Measurements from ENCODE around the gene AFTPH.

AFTPH gene

DNA sequence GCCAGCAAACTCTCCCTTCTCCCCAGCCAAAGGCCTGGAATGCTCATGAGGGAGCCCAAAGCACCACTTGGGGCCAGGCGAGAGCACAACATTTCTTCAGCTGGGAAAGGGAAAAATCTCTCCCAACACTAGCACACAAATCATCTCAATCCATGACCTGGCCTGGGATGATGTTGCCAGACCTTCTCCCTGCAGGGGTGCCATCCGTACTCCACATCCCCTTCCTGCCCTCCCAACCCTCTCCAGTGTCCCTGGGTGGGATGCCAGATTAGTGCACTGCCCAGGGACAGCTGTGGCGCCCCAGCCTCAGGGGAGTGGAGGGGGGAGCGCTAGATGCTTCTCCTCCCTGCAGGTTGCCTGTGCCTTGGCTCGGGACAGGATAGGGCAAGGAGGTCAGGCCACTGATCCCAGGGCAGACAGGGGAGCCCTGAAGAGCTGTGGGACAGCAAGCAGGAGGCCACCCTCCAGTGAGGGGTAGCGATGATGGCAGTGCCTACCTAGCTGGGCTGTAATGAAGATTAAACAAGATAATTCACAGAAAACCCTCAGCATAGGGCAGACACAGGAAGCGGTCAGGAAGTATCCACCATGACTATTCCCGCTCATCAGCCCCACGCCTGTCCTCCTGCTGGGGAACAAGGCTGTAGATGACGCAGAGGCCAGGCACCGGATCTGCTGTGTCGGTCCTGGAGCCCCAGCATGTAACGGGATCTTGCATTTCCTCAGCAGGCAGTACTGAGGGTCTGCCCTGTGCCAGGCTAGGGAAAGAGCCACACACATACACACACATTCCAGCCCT is 98.5 kb downstream of the AFTPH start:
- H3K4me3 ChIP-seq (ENCODE audit: low read depth, low read length), result no peak overlapping the region
- DNase-seq (ENCODE audit: low read depth), result no peak
- TF ChIP-seq, protein P1, sequence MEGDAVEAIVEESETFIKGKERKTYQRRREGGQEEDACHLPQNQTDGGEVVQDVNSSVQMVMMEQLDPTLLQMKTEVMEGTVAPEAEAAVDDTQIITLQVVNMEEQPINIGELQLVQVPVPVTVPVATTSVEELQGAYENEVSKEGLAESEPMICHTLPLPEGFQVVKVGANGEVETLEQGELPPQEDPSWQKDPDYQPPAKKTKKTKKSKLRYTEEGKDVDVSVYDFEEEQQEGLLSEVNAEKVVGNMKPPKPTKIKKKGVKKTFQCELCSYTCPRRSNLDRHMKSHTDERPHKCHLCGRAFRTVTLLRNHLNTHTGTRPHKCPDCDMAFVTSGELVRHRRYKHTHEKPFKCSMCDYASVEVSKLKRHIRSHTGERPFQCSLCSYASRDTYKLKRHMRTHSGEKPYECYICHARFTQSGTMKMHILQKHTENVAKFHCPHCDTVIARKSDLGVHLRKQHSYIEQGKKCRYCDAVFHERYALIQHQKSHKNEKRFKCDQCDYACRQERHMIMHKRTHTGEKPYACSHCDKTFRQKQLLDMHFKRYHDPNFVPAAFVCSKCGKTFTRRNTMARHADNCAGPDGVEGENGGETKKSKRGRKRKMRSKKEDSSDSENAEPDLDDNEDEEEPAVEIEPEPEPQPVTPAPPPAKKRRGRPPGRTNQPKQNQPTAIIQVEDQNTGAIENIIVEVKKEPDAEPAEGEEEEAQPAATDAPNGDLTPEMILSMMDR (IDR thresholded peaks at IDR 0.05; ENCODE audit: control insufficient read depth, extremely low read depth, insufficient read depth), result no peak

DNA sequence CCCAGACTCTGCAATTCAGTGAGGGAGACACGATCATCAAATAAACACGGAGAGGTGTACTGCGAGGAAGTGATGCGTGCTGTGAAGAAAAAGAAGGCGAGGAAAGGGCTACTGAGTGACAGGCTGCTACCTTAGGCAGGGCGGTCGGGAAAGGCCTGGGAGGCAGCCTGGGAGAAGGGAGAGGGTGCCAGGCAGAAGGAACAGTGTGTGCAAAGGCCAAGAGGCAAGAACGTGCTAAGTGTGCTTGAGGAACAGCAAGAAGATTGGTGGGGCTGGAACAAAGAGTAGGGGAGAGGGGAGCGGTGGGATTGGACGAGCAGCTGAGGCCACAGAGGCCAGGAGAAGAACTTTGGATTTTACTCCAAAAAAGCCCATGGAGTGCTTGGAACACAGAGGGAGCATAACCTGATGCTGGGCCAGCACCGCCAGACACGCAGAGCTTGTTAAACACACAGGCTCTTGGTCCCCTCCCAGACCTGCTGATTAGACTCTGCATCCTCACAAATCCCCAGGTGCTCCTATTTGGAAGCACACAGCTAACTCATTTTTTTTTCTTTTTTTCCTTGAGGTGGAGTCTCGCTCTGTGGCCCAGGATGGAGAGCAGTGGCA is 99.2 kb downstream of the AFTPH start:
- TF ChIP-seq, protein P1 (IDR thresholded peaks at IDR 0.05; ENCODE audit: control insufficient read depth, extremely low read depth, insufficient read depth), result no peak
- H3K4me3 ChIP-seq (ENCODE audit: low read depth, low read length), result no peak overlapping the region

DNA sequence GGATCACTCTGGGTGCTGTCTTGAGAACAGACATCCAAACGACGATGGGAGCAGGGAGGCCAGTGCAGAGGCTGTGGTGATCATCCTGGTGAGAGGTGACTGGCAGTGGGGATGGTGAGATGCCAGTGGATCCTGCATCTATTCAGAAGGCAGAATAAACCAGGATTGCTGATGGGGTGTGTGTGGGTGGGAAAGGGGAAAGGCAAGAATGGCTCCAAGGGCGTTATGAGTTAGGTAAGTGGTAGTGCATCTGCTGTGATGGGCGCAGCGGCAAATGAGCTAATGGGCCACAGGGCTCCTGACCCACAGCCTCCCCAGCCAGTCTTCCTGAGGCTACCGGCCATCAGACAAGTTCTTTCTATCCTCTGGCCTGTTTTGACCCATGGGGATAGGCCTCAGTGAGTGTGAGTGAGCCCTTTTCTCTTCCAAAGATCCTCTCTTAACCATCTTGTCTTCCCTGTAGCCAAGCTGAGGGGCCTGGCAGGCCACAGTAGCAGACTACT is 100.0 kb downstream of the AFTPH start:
- no peak overlapping the region for H3K4me3 ChIP-seq (ENCODE audit: low read depth, low read length)
- DNase-seq (ENCODE audit: low read depth), result no peak
- TF ChIP-seq, protein P1 (IDR thresholded peaks at IDR 0.05; ENCODE audit: control insufficient read depth, extremely low read depth, insufficient read depth), result no peak

More for the DNA sequence above, 99.2 kb downstream of the AFTPH start:
- DNase-seq (ENCODE audit: low read depth), result no peak

DNA sequence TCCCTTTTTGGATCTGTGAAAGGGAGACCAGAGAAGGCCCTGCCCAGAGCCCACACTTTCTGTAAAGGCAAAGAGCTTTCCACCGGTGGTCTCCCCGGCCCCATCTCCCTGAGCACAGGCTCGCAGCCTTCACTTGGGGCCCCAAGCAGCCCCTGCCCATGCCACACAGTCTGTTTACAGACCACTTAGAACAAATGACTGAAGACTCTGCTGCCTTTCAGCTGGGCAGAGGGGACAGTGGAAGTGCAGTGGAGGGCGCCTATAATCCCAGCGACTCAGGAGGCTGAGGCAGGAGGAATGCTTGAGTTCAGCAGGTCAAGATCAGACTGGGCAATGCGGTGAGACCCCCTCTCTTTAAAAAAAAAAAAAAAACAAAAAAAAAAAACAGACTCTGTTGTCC is 100.7 kb downstream of the AFTPH start:
- TF ChIP-seq, protein P1 (IDR thresholded peaks at IDR 0.05; ENCODE audit: control insufficient read depth, extremely low read depth, insufficient read depth), result no peak
- no peak for DNase-seq (ENCODE audit: low read depth)
- H3K4me3 ChIP-seq (ENCODE audit: low read depth, low read length), result no peak overlapping the region

DNA sequence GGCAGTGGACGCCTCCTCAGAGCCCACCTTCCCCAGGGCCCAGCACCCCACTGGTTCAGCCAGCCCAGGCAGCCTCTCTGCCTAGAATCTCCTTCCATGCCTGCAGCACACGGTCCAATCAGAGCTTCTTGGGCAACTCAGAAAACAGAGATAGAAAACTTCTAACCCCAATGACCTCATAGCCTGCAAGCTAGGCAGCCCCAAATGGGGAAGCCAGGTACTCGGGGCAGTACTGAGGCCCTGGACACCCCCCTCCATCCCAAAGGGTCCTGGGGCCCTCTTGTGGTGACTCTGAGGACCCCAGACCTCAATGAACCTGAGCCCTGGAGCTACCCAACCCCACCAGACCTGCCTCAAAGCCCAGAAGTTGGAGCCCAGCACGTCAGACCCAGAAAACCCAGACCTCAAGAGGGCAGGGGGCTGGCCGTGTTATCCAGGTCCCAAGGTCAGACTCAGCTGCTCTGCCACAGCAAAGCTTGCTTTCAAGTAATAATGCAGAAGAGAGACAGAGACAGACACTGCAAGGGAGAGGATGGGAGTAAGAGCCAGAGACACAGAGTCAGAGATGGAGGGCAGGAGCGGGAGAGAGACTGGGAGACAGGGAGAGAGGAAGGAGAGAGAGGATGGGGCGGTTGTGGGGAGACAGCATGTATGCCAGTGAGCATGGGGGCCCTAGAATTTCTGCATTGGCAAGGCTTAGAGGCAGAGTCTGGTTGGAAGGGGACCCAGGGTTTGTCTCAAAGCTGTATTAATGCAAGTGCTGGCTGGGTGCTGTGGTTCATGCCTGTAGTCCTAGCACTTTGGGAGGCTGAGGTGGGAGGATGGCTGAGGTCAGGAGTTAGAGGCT is 101.4 kb downstream of the AFTPH start:
- no peak overlapping the region for H3K4me3 ChIP-seq (ENCODE audit: low read depth, low read length)
- no peak for DNase-seq (ENCODE audit: low read depth)
- TF ChIP-seq, protein P1 (IDR thresholded peaks at IDR 0.05; ENCODE audit: control insufficient read depth, extremely low read depth, insufficient read depth), result no peak

DNA sequence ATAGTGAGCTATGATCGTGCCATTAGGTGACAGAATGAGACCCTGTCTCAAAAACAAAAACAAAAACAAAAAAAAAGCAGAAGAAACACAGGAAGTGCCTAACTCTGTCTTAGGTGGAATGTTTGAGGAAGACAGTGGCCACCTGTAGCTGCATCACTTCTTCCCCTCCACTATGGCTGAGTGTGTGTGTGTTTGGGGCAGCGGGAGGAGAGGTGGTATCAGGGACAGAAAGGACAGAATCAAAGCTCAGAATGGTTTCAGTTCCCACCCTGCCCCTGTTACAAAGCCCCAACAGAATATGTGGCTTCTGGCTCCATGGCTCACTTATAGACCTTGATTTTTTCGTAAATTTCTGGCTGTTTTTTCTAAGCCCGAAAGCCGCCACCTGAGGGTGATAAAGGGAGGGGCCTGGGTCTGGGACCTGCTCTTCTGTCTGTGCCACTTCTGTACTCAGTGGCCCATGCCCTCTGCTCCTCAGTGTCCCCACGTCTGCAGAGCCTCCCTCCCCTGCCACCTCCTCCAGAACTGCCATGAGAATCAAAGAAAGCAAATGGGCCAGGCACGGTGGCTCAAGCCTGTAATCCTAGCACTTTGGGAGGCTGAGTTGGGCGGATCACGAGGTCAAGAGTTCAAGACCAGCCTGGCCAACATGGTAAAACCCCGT is 102.2 kb downstream of the AFTPH start:
- TF ChIP-seq, protein P1 (IDR thresholded peaks at IDR 0.05; ENCODE audit: control insufficient read depth, extremely low read depth, insufficient read depth), result no peak
- no peak overlapping the region for H3K4me3 ChIP-seq (ENCODE audit: low read depth, low read length)
- no peak for DNase-seq (ENCODE audit: low read depth)
